ENCODE measurements around the gene RSPH10B. TPM values are rescaled to one million over a fixed set of nuclear protein-coding genes. Genes with fewer than 3 reads are reported as not detected.
"Not testable (repeated sequence)": the region's sequence is repeated elsewhere in the genome, so short reads cannot be mapped to it uniquely, and the experiment has no call there.

The RSPH10B gene
- total RNA-seq (2014; rRNA removed; shearing (Covaris generic)) = not detected in 2 replicates

- DNase-seq (ENCODE audit: low spot score) = not testable (repeated sequence)
These were observed at the start of gene RSPH10B for GRCh38 chr7:5970347-5970911. RSPH10B (minus strand) TSS chr7:5970689; CDS start chr7:5967116, 3,573 bp downstream.

GRCh38 chr7:6016653-6016966, 46.1 kb upstream of the RSPH10B start:
- no peak for DNase-seq (ENCODE audit: low spot score)

- DNase-seq (ENCODE audit: low spot score) = peak; percentile 39
These were observed 45.6 kb upstream of the RSPH10B start for GRCh38 chr7:6015917-6016652.

- no peak for DNase-seq (ENCODE audit: low spot score)
These were observed 42.0 kb upstream of the RSPH10B start for GRCh38 chr7:6012355-6013104.

- no peak for DNase-seq (ENCODE audit: low spot score)
These were observed 41.1 kb upstream of the RSPH10B start for GRCh38 chr7:6011541-6011940.

- DNase-seq (ENCODE audit: low spot score) = not testable (repeated sequence)
These were observed 39.9 kb upstream of the RSPH10B start for GRCh38 chr7:6010370-6010769.

GRCh38 chr7:6008668-6009611, 38.5 kb upstream of the RSPH10B start, which contains the start of the genes AIMP2 and PMS2:
AIMP2 (plus strand) TSS chr7:6009272; CDS start chr7:6009364, 92 bp downstream.
PMS2 (minus strand) TSS chr7:6009049; CDS start chr7:6009019, 30 bp downstream.
- peak; percentile 99 for DNase-seq (ENCODE audit: low spot score)

- DNase-seq (ENCODE audit: low spot score) = peak; percentile 37
These were observed 37.5 kb upstream of the RSPH10B start for GRCh38 chr7:6007835-6008590.

GRCh38 chr7:6007386-6007785, 36.9 kb upstream of the RSPH10B start:
- DNase-seq (ENCODE audit: low spot score) = no peak

- DNase-seq (ENCODE audit: low spot score) = peak; percentile 59
These were observed 26.8 kb upstream of the RSPH10B start for GRCh38 chr7:5997210-5997808.

GRCh38 chr7:5987061-5987460, 16.6 kb upstream of the RSPH10B start:
- not testable (repeated sequence) for DNase-seq (ENCODE audit: low spot score)

- not testable (repeated sequence) for DNase-seq (ENCODE audit: low spot score)
These were observed 9.3 kb upstream of the RSPH10B start for GRCh38 chr7:5979680-5980314.

- DNase-seq (ENCODE audit: low spot score) = not testable (repeated sequence)
These were observed 3.1 kb upstream of the RSPH10B start for GRCh38 chr7:5973580-5973979.

GRCh38 chr7:5963810-5964209, 6.7 kb downstream of the RSPH10B start:
- not testable (repeated sequence) for DNase-seq (ENCODE audit: low spot score)

- not testable (repeated sequence) for DNase-seq (ENCODE audit: low spot score)
These were observed 7.3 kb downstream of the RSPH10B start for GRCh38 chr7:5963205-5963604.

GRCh38 chr7:5934945-5935450, 35.5 kb downstream of the RSPH10B start:
- not testable (repeated sequence) for DNase-seq (ENCODE audit: low spot score)

GRCh38 chr7:5931905-5932644, 38.4 kb downstream of the RSPH10B start:
- peak; percentile 72 for DNase-seq (ENCODE audit: low spot score)

GRCh38 chr7:5931250-5931649, 39.2 kb downstream of the RSPH10B start:
- not testable (repeated sequence) for DNase-seq (ENCODE audit: low spot score)

GRCh38 chr7:5930290-5930689, 40.2 kb downstream of the RSPH10B start:
- not testable (repeated sequence) for DNase-seq (ENCODE audit: low spot score)

All from A172 (cell line).